GM15510 (cell line): Measurements from ENCODE around the gene DPP9.

Experiments
- POLR2A ChIP-seq: IDR thresholded peaks from 3 replicates; pipeline ENCODE4 v1.6.1; 2011; ENCODE audit warnings: borderline replicate concordance; ENCODE audit not compliant: insufficient read length; ENCODE audit errors: extremely low read depth

Gene DPP9

DNA sequence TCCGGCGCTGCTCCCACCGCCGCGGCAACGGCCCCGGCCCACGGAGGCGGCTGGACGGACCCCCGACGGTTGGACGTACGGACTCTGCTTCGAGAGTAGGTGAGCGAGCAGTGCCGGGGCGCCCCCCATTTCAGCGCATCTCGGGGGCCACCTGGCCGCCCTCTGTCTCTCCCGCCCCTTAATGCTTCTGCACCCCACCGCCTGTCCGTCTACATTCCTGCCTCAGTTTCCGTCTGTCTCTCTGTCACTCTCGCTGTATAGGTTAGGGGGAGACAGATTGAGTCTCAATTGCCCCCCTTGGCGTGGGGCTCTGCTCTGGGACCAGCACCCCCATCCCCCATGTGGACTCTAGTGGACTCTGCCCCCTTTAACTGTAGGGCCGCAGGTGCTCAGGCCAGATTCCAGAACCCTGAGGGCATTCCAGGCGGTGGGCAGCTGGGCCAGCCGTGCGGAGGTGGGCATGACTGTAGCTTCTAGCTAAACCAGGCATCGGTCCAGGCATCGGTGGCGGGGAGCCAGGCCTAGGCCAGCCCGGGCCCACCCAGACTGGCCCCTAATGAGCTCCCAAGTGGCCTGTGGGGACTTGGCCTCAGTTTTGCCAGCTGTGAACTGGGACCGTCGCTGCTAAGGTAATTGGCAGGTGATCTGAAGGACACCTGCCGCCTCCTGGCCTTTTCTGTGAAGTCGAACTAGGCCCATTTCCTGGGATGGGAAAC, 84.0 kb downstream of the DPP9 start:
- TF ChIP-seq POLR2A: no peak

DNA sequence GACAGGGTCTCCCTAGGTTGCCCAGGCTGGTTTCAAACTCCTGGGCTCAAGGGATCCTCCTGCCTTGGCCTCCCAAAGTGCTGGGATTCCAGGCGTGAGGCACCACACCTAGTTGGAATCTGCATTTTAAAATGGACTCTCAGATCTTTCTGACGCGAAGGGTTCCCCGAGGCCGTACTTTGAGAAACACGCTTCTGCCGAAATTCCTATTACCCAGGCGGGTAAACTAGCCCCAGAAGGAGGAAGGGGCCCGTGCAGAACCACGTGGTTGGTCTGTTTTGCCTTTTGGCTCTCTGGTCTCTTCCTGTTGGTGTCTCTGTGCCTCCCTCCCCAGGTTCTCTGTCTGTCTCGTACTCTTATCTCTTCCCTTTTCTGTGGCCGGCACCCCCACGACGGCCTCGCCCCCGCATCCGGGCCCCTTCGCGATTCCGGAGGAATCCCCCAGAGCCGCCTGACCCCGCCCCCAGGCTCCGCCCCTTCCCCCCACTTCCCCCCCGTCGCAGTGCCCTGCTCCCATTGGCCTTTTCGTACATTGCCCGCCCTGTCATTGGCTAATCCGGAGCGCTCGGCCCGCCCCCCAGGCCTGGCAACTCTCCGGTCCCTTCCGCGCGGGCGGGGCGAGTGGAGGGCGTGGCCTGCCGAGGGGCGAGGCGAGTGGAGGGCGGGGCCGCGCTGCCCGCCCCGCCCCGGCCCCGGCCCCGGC, 84.7 kb downstream of the DPP9 start, which contains the start of gene TNFAIP8L1:
TNFAIP8L1 (plus strand) TSS at position 689 of the 703 bp plus-strand sequence. CDS start 12,354 bp downstream, outside the sequence.
- TF ChIP-seq POLR2A: peak; percentile 27

DNA sequence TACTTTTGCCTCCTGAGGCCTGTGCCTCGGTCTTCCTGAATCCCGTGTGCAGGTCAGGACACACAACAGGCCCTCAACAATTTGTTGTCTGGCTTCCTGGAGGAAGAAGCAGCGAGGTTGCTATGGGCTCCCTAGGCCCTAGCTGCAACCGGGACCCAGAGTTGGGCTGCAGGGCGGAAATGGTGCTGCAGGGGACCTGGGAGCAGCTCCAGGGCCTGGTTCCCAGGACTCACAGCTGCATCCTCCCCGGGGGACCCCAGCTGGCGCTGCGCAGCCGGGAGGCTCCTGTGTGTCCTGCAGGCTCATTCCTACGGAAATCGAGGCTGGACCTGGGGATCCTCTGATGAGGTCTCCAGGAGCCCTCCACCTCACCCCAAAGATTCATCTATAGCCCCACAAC, 85.3 kb downstream of the DPP9 start:
- no peak for TF ChIP-seq POLR2A

DNA sequence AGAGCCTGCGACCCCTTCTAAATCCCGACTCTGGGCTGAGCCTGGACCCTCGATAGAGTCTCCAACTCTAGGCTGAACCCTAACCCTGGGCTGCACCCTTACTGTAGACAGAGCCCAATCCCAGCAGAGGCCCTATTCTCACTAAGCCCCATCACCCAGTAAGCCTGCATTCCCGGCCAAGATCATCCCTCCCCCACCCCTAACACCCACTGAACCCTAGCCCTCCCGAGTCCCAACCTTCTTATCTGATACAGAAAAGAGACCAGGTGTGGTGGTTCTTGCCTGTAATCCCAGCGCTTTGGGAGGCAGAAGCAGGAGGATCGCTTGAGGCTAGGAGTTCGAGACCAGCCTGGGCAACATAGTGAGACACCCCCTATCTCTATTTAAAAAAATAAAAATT, 86.9 kb downstream of the DPP9 start:
- no peak for TF ChIP-seq POLR2A

DNA sequence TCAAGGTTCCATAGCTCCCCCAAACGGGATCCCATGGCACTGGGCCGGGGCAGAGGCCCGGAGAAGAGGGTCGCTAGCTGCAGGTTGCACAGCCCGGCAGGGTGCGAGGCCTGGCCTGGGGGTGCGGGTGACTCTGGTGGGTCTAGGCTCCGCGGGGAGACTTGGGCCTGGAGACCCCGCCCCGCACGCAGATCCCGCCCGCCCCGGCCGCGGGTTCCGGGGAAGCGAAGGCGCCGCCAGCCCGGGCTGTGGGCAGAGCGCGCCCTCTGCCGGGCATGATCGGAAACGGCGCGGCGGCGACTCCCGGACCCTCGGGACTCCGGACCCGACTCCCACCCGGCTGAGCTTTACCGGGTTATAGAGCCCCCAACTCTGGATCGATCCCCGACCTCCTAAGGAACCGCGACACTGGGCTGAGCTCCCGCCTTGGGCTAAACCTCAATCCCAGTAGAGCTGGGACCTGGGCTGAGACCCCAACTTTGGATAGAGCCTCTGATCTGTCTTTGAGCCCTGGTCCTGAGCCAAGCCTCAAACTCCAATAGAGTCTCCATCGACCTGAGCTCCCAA, 87.4 kb downstream of the DPP9 start:
- no peak for TF ChIP-seq POLR2A

DNA sequence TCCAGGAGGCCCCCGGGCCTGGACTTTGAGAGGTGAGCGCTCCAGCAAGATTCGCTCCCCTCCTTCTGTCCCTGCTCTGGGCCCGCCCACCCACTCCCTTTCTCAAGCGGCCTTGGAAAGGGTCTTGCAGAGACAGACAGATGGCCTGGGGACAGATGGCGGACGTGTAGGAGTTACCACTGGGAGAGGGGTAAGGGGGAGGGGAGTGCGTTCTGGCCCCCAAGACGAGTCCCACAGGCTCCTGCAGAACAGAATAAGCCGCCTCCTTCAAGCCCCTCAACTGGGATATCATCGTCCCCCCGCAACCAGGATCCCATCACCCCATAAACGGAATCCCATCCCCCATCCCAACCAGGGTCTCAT, 87.9 kb downstream of the DPP9 start:
- TF ChIP-seq POLR2A: no peak

DNA sequence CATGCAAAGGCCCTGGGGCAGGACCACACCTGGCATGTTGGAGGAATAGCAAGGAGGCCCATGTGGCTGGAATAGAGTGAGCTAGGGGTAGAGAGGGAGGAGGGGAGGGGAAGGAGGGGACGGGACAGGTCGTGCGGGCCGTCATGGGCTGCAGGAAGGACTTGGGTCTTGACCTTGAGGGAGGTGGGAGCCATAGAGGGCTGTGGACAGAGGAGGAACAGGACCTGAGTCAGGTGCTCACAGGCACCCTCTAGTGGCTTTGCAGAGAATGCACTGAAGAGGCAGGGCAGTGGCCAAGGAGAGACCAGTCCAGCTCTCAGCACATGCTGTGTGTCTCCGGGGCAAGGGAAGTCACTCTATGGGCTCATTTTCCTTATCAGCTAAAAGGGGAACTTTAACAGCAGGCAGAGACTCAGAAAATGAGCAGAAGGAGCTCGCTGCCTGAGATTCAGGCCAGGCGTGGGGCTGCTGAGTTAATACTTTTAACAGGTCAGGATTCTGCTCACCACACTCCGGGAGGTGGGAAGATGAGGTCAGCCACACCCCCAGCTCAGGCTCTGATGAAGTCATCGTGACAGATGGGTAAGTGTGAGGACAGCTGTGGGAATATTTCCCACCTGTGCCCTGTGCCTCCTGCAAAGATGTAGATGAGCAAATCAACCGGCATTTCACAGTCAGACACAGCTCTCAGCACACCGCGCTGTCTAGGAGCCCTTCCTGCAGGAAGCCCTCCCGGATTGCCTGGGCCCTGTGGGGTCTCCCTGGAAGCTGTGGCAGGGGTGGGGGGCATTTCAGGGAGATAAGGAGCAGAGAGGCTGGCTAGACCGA, 90.3 kb downstream of the DPP9 start:
- TF ChIP-seq POLR2A: no peak
